ENCODE results near the gene TAF1L.
"Not testable (repeated sequence)": the region's sequence is repeated elsewhere in the genome, so short reads cannot be mapped to it uniquely, and the experiment has no call there.

TAF1L gene

GRCh38 chr9:32622948-32623347 lies 12.5 kb downstream of the TAF1L start:
- ChIA-PET POLR2A (no interaction called here), CTCF (no interaction called here)
- no peak overlapping the region for H3K4me3 ChIP-seq (ENCODE audit: low read depth, low read length)
- DNase-seq (ENCODE audit: low read depth, low spot score) = no peak
- no peak for TF ChIP-seq CTCF (IDR thresholded peaks at IDR 0.05; ENCODE audit: insufficient read depth, low read length, missing control alignments)

- ChIA-PET CTCF (no interaction called here), POLR2A (no interaction called here)
- no peak for DNase-seq (ENCODE audit: low read depth, low spot score)
- no peak for TF ChIP-seq CTCF (IDR thresholded peaks at IDR 0.05; ENCODE audit: insufficient read depth, low read length, missing control alignments)
- no peak overlapping the region for H3K4me3 ChIP-seq (ENCODE audit: low read depth, low read length)
Measured at GRCh38 chr9:32618261-32618660, 17.2 kb downstream of the TAF1L start.

- TF ChIP-seq CTCF (IDR thresholded peaks at IDR 0.05; ENCODE audit: insufficient read depth, low read length, missing control alignments) = no peak
- DNase-seq (ENCODE audit: low read depth, low spot score) = no peak
- ChIA-PET POLR2A (no interaction called here), CTCF (interaction anchor here (1.0 kb wide), 2 partner anchors 8 to 25 kb away, joined by 3 read pairs; no protein-coding TSS in a partner anchor)
- no peak overlapping the region for H3K4me3 ChIP-seq (ENCODE audit: low read depth, low read length)
Measured at GRCh38 chr9:32606811-32607210, 28.7 kb downstream of the TAF1L start.

GRCh38 chr9:32603914-32604852 lies 31.3 kb downstream of the TAF1L start:
- no peak for TF ChIP-seq CTCF (IDR thresholded peaks at IDR 0.05; ENCODE audit: insufficient read depth, low read length, missing control alignments)
- H3K4me3 ChIP-seq (ENCODE audit: low read depth, low read length) = no peak overlapping the region
- POLR2A ChIA-PET = no interaction called here
- DNase-seq (ENCODE audit: low read depth, low spot score) = no peak
- CTCF ChIA-PET = interaction anchor here (0.6 to 3.6 kb wide), 6 partner anchors 15 to 369 kb away, joined by 3 to 14 read pairs (median 5); no protein-coding TSS in a partner anchor

GRCh38 chr9:32599021-32599420 lies 36.4 kb downstream of the TAF1L start:
- H3K4me3 ChIP-seq (ENCODE audit: low read depth, low read length); POLR2A ChIA-PET; DNase-seq (ENCODE audit: low read depth, low spot score): not testable (repeated sequence)
- CTCF ChIA-PET = interaction anchor here (1.0 to 1.4 kb wide), 2 partner anchors 10 to 17 kb away, joined by 4 read pairs; no protein-coding TSS in a partner anchor

- DNase-seq (ENCODE audit: low read depth, low spot score) = no peak
- CTCF ChIA-PET = interaction anchor here (1.2 kb wide), 1 partner anchor 8 kb away, joined by 3 read pairs; no protein-coding TSS in a partner anchor
- H3K4me3 ChIP-seq (ENCODE audit: low read depth, low read length) = no peak overlapping the region
- POLR2A ChIA-PET = no interaction called here
- TF ChIP-seq CTCF (IDR thresholded peaks at IDR 0.05; ENCODE audit: insufficient read depth, low read length, missing control alignments) = no peak
Measured at GRCh38 chr9:32596936-32597335, 38.5 kb downstream of the TAF1L start.

Data from AG04449 (cell line).